ENCODE measurements around the gene RAVER1.
A peak's percentile ranks its signal among the peaks of the same experiment; 100 is the strongest.

Gene RAVER1

GRCh38 chr19:10343495-10343894 is 10.2 kb upstream of the RAVER1 start:
- H2AK5ac ChIP-seq (ENCODE audit: low read length): no peak overlapping the region
- H3K79me2 ChIP-seq (ENCODE audit: control insufficient read depth, insufficient read depth, low read length, poor library complexity): no peaks in the 10 kb centered on the region
- H3K23ac ChIP-seq (ENCODE audit: low read length): no peak overlapping the region
- H3K18ac ChIP-seq (ENCODE audit: low read length): no peak overlapping the region
- H3K9me3 ChIP-seq (ENCODE audit: insufficient read depth, low read depth, low read length): no peaks in the 10 kb centered on the region
- no peak overlapping the region for H2BK12ac ChIP-seq (ENCODE audit: low read length)
- H3K27ac ChIP-seq (ENCODE audit: low read depth, low read length): no peak overlapping the region
- H3K27me3 ChIP-seq (ENCODE audit: insufficient read depth, low read length): no peaks in the 10 kb centered on the region
- H3K4me1 ChIP-seq (ENCODE audit: control insufficient read depth in 1 of 2, insufficient read depth in 2 of 2, low read length in 2 of 2): no peaks in the 10 kb centered on the region
- no peak overlapping the region for H3K4ac ChIP-seq (ENCODE audit: low read depth, low read length)
- no peak overlapping the region for H4K8ac ChIP-seq (ENCODE audit: low read depth, low read length)
- no peak overlapping the region for H3K9ac ChIP-seq (ENCODE audit: low read length)
- no peaks in the 10 kb centered on the region for H3K36me3 ChIP-seq (ENCODE audit: control insufficient read depth in 1 of 2, insufficient read depth in 2 of 2, low read length in 2 of 2)
- H2AFZ ChIP-seq (ENCODE audit: insufficient read depth, low read length, poor library complexity): no peak overlapping the region
- H2BK5ac ChIP-seq (ENCODE audit: low read depth, low read length, poor library complexity): no peak overlapping the region
- no peak overlapping the region for H4K12ac ChIP-seq (ENCODE audit: low read depth, low read length)
- no peak overlapping the region for H3K4me2 ChIP-seq (ENCODE audit: low read length)
- no peak overlapping the region for H4K91ac ChIP-seq (ENCODE audit: low read depth, low read length)
- no peak overlapping the region for H3K14ac ChIP-seq (ENCODE audit: low read length)
- H3K4me3 ChIP-seq (ENCODE audit: low read depth, low read length): no peak overlapping the region
- H3K79me1 ChIP-seq (ENCODE audit: low read length): no peaks in the 10 kb centered on the region
- WGBS (ENCODE audit: extremely low coverage, insufficient coverage, insufficient read length): no CpG with 5 or more reads among the region's 2 CpGs
- DNase-seq: peak in 1 of 2 donors; percentile 8
- H2BK120ac ChIP-seq (ENCODE audit: insufficient read depth, low read length, poor library complexity): no peak overlapping the region

GRCh38 chr19:10339977-10340376 is 6.6 kb upstream of the RAVER1 start:
- H3K4me3 ChIP-seq (ENCODE audit: low read depth, low read length): no peak overlapping the region
- no peak overlapping the region for H4K91ac ChIP-seq (ENCODE audit: low read depth, low read length)
- no peak overlapping the region for H3K27ac ChIP-seq (ENCODE audit: low read depth, low read length)
- H3K14ac ChIP-seq (ENCODE audit: low read length): no peak overlapping the region
- H3K9me3 ChIP-seq (ENCODE audit: insufficient read depth, low read depth, low read length): no peaks in the 10 kb centered on the region
- no peak overlapping the region for H3K18ac ChIP-seq (ENCODE audit: low read length)
- H3K27me3 ChIP-seq (ENCODE audit: insufficient read depth, low read length): no peaks in the 10 kb centered on the region
- no peak overlapping the region for H2AK5ac ChIP-seq (ENCODE audit: low read length)
- no peak overlapping the region for H4K12ac ChIP-seq (ENCODE audit: low read depth, low read length)
- WGBS (ENCODE audit: extremely low coverage, insufficient coverage, insufficient read length): no CpG with 5 or more reads among the region's 5 CpGs
- no peak overlapping the region for H2BK120ac ChIP-seq (ENCODE audit: insufficient read depth, low read length, poor library complexity)
- no peaks in the 10 kb centered on the region for H3K36me3 ChIP-seq (ENCODE audit: control insufficient read depth in 1 of 2, insufficient read depth in 2 of 2, low read length in 2 of 2)
- H4K8ac ChIP-seq (ENCODE audit: low read depth, low read length): no peak overlapping the region
- peaks cover 1% of the 10 kb centered on the region for H3K79me1 ChIP-seq (ENCODE audit: low read length)
- no peak overlapping the region for H2BK5ac ChIP-seq (ENCODE audit: low read depth, low read length, poor library complexity)
- H3K4ac ChIP-seq (ENCODE audit: low read depth, low read length): no peak overlapping the region
- no peak overlapping the region for H3K4me2 ChIP-seq (ENCODE audit: low read length)
- no peak overlapping the region for H2AFZ ChIP-seq (ENCODE audit: insufficient read depth, low read length, poor library complexity)
- peaks cover 4% of the 10 kb centered on the region in 2 experiments for H3K4me1 ChIP-seq (ENCODE audit: control insufficient read depth in 1 of 2, insufficient read depth in 2 of 2, low read length in 2 of 2)
- no peak overlapping the region for H3K9ac ChIP-seq (ENCODE audit: low read length)
- H3K79me2 ChIP-seq (ENCODE audit: control insufficient read depth, insufficient read depth, low read length, poor library complexity): no peaks in the 10 kb centered on the region
- no peak overlapping the region for H3K23ac ChIP-seq (ENCODE audit: low read length)
- no peak overlapping the region for H2BK12ac ChIP-seq (ENCODE audit: low read length)
- no peak for DNase-seq

- no peak within 1 kb of the TSS for H3K14ac ChIP-seq (ENCODE audit: low read length)
- WGBS (ENCODE audit: extremely low coverage, insufficient coverage, insufficient read length): no CpG with 5 or more reads among the region's 14 CpGs
- H3K9me3 ChIP-seq (ENCODE audit: insufficient read depth, low read depth, low read length): no peaks in the 10 kb centered on the region
- no peak within 1 kb of the TSS for H3K4me2 ChIP-seq (ENCODE audit: low read length)
- H3K79me1 ChIP-seq (ENCODE audit: low read length): peaks cover 2% of the 10 kb centered on the region
- no peak within 1 kb of the TSS for H3K18ac ChIP-seq (ENCODE audit: low read length)
- no peak within 1 kb of the TSS for H3K23ac ChIP-seq (ENCODE audit: low read length)
- H3K4me1 ChIP-seq (ENCODE audit: control insufficient read depth in 1 of 2, insufficient read depth in 2 of 2, low read length in 2 of 2): peaks cover 5 to 6% of the 10 kb centered on the region in 2 experiments
- H3K27me3 ChIP-seq (ENCODE audit: insufficient read depth, low read length): no peaks in the 10 kb centered on the region
- H2AK5ac ChIP-seq (ENCODE audit: low read length): no peak within 1 kb of the TSS
- peak within 1 kb of the TSS; percentile 8 for H4K12ac ChIP-seq (ENCODE audit: low read depth, low read length)
- H4K91ac ChIP-seq (ENCODE audit: low read depth, low read length): no peak within 1 kb of the TSS
- H4K8ac ChIP-seq (ENCODE audit: low read depth, low read length): peak within 1 kb of the TSS; percentile 23
- DNase-seq: no peak
- H2BK12ac ChIP-seq (ENCODE audit: low read length): no peak within 1 kb of the TSS
- no peak within 1 kb of the TSS for H2BK5ac ChIP-seq (ENCODE audit: low read depth, low read length, poor library complexity)
- no peak within 1 kb of the TSS for H2BK120ac ChIP-seq (ENCODE audit: insufficient read depth, low read length, poor library complexity)
- H3K36me3 ChIP-seq (ENCODE audit: control insufficient read depth in 1 of 2, insufficient read depth in 2 of 2, low read length in 2 of 2): no peaks in the 10 kb centered on the region
- H3K4ac ChIP-seq (ENCODE audit: low read depth, low read length): no peak within 1 kb of the TSS
- no peak within 1 kb of the TSS for H3K9ac ChIP-seq (ENCODE audit: low read length)
- no peak within 1 kb of the TSS for H3K4me3 ChIP-seq (ENCODE audit: low read depth, low read length)
- no peak within 1 kb of the TSS for H2AFZ ChIP-seq (ENCODE audit: insufficient read depth, low read length, poor library complexity)
- no peak within 1 kb of the TSS for H3K27ac ChIP-seq (ENCODE audit: low read depth, low read length)
- H3K79me2 ChIP-seq (ENCODE audit: control insufficient read depth, insufficient read depth, low read length, poor library complexity): no peaks in the 10 kb centered on the region
Measured at GRCh38 chr19:10339380-10339960, 6.1 kb upstream of the RAVER1 start, which contains the start of gene ICAM3. Gene ICAM3, minus strand, starts transcription at chr19:10339624. Its CDS starts 10 bp downstream, at chr19:10339614.

GRCh38 chr19:10338940-10339339 is 5.6 kb upstream of the RAVER1 start:
- no peak overlapping the region for H2BK5ac ChIP-seq (ENCODE audit: low read depth, low read length, poor library complexity)
- H3K36me3 ChIP-seq (ENCODE audit: control insufficient read depth in 1 of 2, insufficient read depth in 2 of 2, low read length in 2 of 2): no peaks in the 10 kb centered on the region
- no CpG with 5 or more reads among the region's 6 CpGs for WGBS (ENCODE audit: extremely low coverage, insufficient coverage, insufficient read length)
- no peak overlapping the region for H2AFZ ChIP-seq (ENCODE audit: insufficient read depth, low read length, poor library complexity)
- no peak overlapping the region for H2AK5ac ChIP-seq (ENCODE audit: low read length)
- H4K91ac ChIP-seq (ENCODE audit: low read depth, low read length): no peak overlapping the region
- no peak overlapping the region for H3K4ac ChIP-seq (ENCODE audit: low read depth, low read length)
- no peak overlapping the region for H2BK12ac ChIP-seq (ENCODE audit: low read length)
- no peak overlapping the region for H3K27ac ChIP-seq (ENCODE audit: low read depth, low read length)
- peaks cover 10 to 11% of the 10 kb centered on the region in 2 experiments for H3K4me1 ChIP-seq (ENCODE audit: control insufficient read depth in 1 of 2, insufficient read depth in 2 of 2, low read length in 2 of 2)
- no peak for DNase-seq
- H2BK120ac ChIP-seq (ENCODE audit: insufficient read depth, low read length, poor library complexity): no peak overlapping the region
- no peak overlapping the region for H3K4me2 ChIP-seq (ENCODE audit: low read length)
- no peak overlapping the region for H4K8ac ChIP-seq (ENCODE audit: low read depth, low read length)
- H3K79me2 ChIP-seq (ENCODE audit: control insufficient read depth, insufficient read depth, low read length, poor library complexity): no peaks in the 10 kb centered on the region
- no peak overlapping the region for H3K9ac ChIP-seq (ENCODE audit: low read length)
- H3K9me3 ChIP-seq (ENCODE audit: insufficient read depth, low read depth, low read length): no peaks in the 10 kb centered on the region
- H3K23ac ChIP-seq (ENCODE audit: low read length): no peak overlapping the region
- H3K4me3 ChIP-seq (ENCODE audit: low read depth, low read length): no peak overlapping the region
- no peak overlapping the region for H4K12ac ChIP-seq (ENCODE audit: low read depth, low read length)
- H3K27me3 ChIP-seq (ENCODE audit: insufficient read depth, low read length): no peaks in the 10 kb centered on the region
- no peak overlapping the region for H3K14ac ChIP-seq (ENCODE audit: low read length)
- H3K18ac ChIP-seq (ENCODE audit: low read length): no peak overlapping the region
- H3K79me1 ChIP-seq (ENCODE audit: low read length): peaks cover 2% of the 10 kb centered on the region

Measured in trophoblast cell (in vitro differentiated cells and primary cell).